Pancreas (tissue), 10 donors: Measurements from ENCODE around the gene ANKRD24. TPM values are rescaled to one million over a fixed set of nuclear protein-coding genes. Genes with fewer than 3 reads are reported as not detected.
"Not testable (repeated sequence)": the region's sequence is repeated elsewhere in the genome, so short reads cannot be mapped to it uniquely, and the experiment has no call there.

Source experiments
- ATAC-seq, 4 donors: fragments of 200-7000 bp; cut with Tn5 transposase; one replicate each; pipeline versions ENCODE4 v1.8.0 to v1.9.1; 2020; ENCODE audit warnings: mild to moderate bottlenecking in 4 of 4, moderate library complexity in 4 of 4
- DNase-seq, 6 donors: peaks; one replicate each; pipeline ENCODE4 v3.0.0-alpha.2; 2020
- FAIRE-seq: peaks from 2 replicates; lab custom pipeline; 2012; peaks lifted over from hg19 to GRCh38; lab: Jason Lieb, UNC
- H3K27ac ChIP-seq, 4 donors: fragments of 200-600 bp; sonication (generic); 1 replicate in 3 of 4; 2 replicates in 1 of 4; pipeline versions ENCODE4 v1.5.0 to v1.8.0; 2020
- H3K27me3 ChIP-seq, 4 donors: fragments of 200-600 bp; one replicate each; pipeline ENCODE4 v1.8.0; 2021
- H3K36me3 ChIP-seq, 3 donors: fragments of 200-600 bp; sonication (generic) in 1 of 3; one replicate each; pipeline versions ENCODE4 v1.5.0 to v1.8.0; 2020 to 2021
- H3K4me1 ChIP-seq, 3 donors: fragments of 200-600 bp; one replicate each; pipeline ENCODE4 v1.8.0; 2021
- H3K4me3 ChIP-seq, 4 donors: fragments of 200-600 bp; sonication (generic) in 2 of 4; one replicate each; pipeline versions ENCODE4 v1.5.0 to v1.8.0; 2020 to 2021
- H3K9me3 ChIP-seq, 4 donors: fragments of 200-600 bp; one replicate each; pipeline ENCODE4 v1.8.0; 2021
- WGBS, 2 donors: extraction: QIAGEN DNeasy Blood & Tissue Kit; methylation state at CpG; one replicate each; pipeline ENCODE4 v1.1.7; 2013; 5-methylcytosine and 5-hydroxymethylcytosine counted together
- intact Hi-C, 3 donors: fragments of 100-400 bp; cut with DNase I; formaldehyde crosslinking; loops; one replicate each; pipeline versions ENCODE4 v1.11.1 to v1.14.2; 2022
- polyA plus RNA-seq, 2 donors: library from polyadenylated mRNA; stranded (reverse); fragments of 200-250 nt; gene quantifications; one replicate each; pipeline ENCODE4 v1.2.3, GENCODE V29; 2013
- total RNA-seq, 6 donors: library from RNA; stranded (reverse); fragmentation: NEBNext Ultra II Directional in 4 of 6; extraction: Animal tissue kit (Norgen Biotek cat#: 25700) in 4 of 6; gene quantifications; one replicate each; pipeline versions ENCODE4 v1.2.1 to v1.2.4, GENCODE V29; 2021 to 2023
- TF ChIP-seq, protein P1 (sequence below), 4 donors: fragments of 200-600 bp; sonication (generic) in 3 of 4; IDR thresholded peaks; one replicate each; pipeline versions ENCODE4 v1.5.0 to v1.8.0; 2021; ENCODE audit warnings: antibody characterized with exemption in 4 of 4
- donor health status: healthy with polysubstance abuse.
- donor health status: DM: no; HTN: no; CAD: no; lungs with moderate emphysema.
- donor health status: DM: no; HTN: no; CAD: no.
- donor health status: control.
- donor health status: control.
- donor health status: Bipolar disorder and iron deficiency.
- donor health status: DM: yes; HTN: yes; CAD: no.
- donor health status: DM: no; HTN: no; CAD: no.
- donor health status: DM: no; HTN: no; CAD: no.
- donor health status: DM: yes; HTN: yes; CAD: no.

ANKRD24 gene
- total and polyA plus RNA-seq, 8 donors: 0.70 to 14.2 (median 1.9) TPM

DNA sequence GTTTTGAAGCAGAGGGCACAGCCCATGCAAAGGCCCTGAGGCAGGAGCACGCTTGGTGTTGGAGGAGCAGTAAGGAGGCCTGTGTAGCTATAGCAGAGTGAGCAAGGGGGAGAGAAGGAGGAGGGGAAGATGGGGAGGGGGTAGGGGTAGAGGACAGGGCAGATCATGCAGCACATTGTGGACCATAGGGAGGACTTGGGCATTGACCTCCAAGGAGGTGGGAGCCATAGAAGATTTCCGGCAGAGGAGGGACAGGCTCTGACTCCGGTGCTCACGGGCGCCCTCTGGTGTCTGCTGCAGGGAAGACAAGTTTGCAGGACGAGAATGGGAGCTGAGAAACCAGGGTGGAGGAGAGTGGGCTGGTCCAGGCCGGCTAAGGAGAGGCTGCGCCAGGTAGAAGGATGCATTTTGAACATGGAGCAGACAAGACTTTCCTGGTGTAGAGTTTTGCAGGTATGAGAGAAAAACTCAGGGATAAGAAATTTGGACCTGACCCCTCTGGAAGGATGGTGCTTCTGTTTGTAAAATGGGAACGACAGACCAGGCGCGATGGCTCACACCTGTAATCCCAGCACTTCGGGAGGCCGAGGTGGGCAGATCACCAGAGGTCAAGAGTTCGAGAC, 42.8 kb upstream of the ANKRD24 start:
- Histone ChIP-seq H3K27ac (no peak overlapping the region), H3K9me3 (no peaks in the 10 kb centered on the region), H3K27me3 (no peaks in the 10 kb centered on the region), H3K4me3 (no peak overlapping the region), H3K4me1 (no peaks in the 10 kb centered on the region), H3K36me3 (no peaks in the 10 kb centered on the region)
- WGBS, 2 donors: 25 to 28% methylated on average over 14 of the region's 14 CpGs
- intact Hi-C loops: no loop called here
- DNase-seq (peak; percentile 61 to 94 (median 82)), FAIRE-seq (no peak), ATAC-seq (peak; percentile 83 to 97 (median 94))
- TF ChIP-seq, protein P1, sequence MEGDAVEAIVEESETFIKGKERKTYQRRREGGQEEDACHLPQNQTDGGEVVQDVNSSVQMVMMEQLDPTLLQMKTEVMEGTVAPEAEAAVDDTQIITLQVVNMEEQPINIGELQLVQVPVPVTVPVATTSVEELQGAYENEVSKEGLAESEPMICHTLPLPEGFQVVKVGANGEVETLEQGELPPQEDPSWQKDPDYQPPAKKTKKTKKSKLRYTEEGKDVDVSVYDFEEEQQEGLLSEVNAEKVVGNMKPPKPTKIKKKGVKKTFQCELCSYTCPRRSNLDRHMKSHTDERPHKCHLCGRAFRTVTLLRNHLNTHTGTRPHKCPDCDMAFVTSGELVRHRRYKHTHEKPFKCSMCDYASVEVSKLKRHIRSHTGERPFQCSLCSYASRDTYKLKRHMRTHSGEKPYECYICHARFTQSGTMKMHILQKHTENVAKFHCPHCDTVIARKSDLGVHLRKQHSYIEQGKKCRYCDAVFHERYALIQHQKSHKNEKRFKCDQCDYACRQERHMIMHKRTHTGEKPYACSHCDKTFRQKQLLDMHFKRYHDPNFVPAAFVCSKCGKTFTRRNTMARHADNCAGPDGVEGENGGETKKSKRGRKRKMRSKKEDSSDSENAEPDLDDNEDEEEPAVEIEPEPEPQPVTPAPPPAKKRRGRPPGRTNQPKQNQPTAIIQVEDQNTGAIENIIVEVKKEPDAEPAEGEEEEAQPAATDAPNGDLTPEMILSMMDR (IDR thresholded peaks at IDR 0.05): peak; percentile 63 to 74 (median 69)

DNA sequence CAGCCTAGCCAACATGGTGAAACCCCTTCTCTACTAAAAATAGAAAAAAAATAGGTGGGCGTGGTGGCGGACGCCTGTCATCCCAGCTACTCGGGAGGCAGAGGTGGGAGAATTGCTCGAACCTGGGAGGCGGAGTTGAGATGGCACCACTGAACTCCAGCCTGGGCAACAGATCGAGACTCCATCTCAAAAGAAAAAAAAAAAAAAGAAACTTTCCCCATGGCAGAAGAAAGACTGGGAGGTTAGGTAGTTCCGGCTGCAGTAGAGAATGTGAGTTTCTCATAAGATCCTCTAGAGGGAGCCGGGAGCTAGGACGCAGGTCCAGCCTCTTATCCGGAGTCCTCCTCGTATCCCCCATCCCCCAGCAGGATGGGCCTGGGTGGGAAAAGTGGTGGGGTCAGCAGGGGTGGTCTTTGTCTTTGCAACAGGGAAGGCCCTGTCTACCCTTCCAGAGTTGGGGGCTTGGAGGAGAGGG, 42.2 kb upstream of the ANKRD24 start:
- peak; percentile 93 to 98 (median 96) for ATAC-seq
- no peaks in the 10 kb centered on the region for H3K36me3 ChIP-seq
- WGBS, 2 donors: 20 to 22% methylated on average over 12 of the region's 12 CpGs
- intact Hi-C loops: no loop called here
- FAIRE-seq: no peak
- no peak overlapping the region for H3K27ac ChIP-seq
- H3K4me3 ChIP-seq: no peak overlapping the region
- no peaks in the 10 kb centered on the region for H3K9me3 ChIP-seq
- TF ChIP-seq, protein P1 (IDR thresholded peaks at IDR 0.05): peak in 3 of 4 donors; percentile 23 to 37 (median 24)
- DNase-seq: peak in 2 of 6 donors; percentile 34 to 61
- no peaks in the 10 kb centered on the region for H3K4me1 ChIP-seq
- H3K27me3 ChIP-seq: no peaks in the 10 kb centered on the region

DNA sequence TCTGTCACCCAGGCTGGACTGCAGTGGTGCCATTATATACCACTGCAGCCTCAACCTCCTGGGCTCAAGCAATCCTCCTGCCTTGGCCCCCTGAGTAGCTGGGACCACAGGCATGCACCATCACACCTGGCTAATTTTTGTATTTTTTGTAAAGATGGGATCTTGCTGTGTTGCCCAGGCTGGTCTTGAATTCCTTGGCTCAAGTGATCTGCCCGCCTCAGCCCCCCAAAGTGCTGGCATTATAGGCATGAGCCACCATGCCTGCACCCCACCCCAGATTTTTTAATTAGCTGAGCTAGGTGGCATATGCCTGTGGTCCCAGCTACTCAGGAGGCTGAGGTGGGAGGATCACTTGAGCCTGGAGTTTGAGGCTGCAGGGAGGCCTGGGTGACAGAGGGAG, 39.6 kb upstream of the ANKRD24 start:
- H3K36me3 ChIP-seq, H3K27ac ChIP-seq, H3K9me3 ChIP-seq, H3K4me3 ChIP-seq, H3K27me3 ChIP-seq, FAIRE-seq, ATAC-seq, DNase-seq, H3K4me1 ChIP-seq, intact Hi-C loops: not testable (repeated sequence)
- 76 to 81% methylated on average over 1 of the region's 1 CpG for WGBS, 2 donors

DNA sequence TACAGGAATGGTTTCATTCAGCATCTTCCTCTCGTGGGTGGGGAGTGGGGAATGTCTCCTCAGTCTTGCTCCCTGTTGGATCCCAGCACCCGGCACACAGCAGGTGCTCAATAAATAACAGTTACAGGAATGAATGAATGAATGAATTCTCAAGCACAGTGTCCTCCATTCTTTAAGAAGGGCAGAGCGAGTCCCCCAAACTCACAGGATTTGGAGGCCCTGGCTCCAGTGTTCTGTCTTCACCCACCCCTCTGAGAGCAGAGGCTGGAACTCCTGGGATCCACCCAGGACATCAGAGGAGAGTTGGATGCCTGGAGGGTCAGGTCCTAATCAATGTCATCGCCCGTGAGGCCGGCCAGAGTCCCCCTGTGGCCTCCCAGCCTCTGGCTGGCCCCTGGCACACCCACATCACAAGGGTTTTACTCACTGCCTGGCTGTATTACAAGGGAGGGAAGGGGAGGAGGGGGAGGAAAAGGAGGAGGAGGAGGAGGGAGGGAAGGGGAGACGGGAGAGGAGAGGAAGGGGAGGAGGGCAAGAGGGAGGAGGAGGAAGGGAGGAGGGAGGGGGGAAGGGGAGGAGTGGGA, 37.7 kb upstream of the ANKRD24 start:
- no peaks in the 10 kb centered on the region for H3K27me3 ChIP-seq
- H3K9me3 ChIP-seq: no peaks in the 10 kb centered on the region
- TF ChIP-seq, protein P1 (IDR thresholded peaks at IDR 0.05): no peak
- no peaks in the 10 kb centered on the region for H3K4me1 ChIP-seq
- ATAC-seq (no peak), DNase-seq (no peak), FAIRE-seq (no peak)
- no peak overlapping the region for H3K4me3 ChIP-seq
- no peak overlapping the region for H3K27ac ChIP-seq
- intact Hi-C loops: no loop called here
- WGBS, 2 donors: 41 to 42% methylated on average over 7 of the region's 7 CpGs
- no peaks in the 10 kb centered on the region for H3K36me3 ChIP-seq

DNA sequence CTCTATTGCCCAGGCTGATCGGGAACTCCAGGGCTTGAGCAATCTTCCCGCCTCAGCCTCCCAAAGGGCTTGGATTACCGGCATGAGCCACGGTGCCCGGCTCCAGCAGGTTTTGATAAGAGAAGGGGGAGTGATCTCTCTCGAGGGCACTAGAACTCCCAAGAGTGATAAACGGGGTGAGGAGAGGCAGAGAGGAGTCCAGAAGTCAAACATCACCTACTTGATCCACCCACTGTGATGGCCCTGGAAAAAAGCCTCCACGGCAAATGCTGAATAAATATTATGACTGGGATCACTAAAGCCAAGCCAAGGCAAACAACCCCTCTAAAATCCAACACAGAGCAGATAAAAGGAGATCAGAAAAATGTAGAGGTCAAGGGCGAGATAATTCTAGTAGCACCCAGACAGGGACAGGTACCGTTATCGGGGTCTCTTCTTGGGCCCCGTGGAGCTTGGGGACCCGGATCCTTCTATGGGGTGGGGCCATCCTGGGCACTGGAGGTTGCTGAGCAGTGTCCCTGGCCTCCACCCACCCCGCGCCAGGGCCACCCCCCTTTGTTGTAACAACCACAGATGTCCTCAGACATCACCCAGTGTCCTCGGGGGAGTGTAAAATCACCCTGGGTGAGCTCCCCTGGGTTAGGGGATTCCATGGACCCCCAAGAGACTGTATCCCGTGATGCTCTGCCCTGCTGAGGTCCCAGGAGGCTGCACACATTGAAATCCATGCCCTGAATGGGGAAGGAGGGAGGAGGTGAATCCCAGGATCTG, 32.8 kb upstream of the ANKRD24 start:
- H3K27me3 ChIP-seq: no peaks in the 10 kb centered on the region
- no peaks in the 10 kb centered on the region for H3K4me1 ChIP-seq
- no peak overlapping the region for H3K27ac ChIP-seq
- intact Hi-C loops: no loop called here
- no peaks in the 10 kb centered on the region for H3K9me3 ChIP-seq
- H3K36me3 ChIP-seq: no peaks in the 10 kb centered on the region
- TF ChIP-seq, protein P1 (IDR thresholded peaks at IDR 0.05): no peak
- FAIRE-seq: no peak
- WGBS, 2 donors: 21 to 22% methylated on average over 17 of the region's 17 CpGs
- ATAC-seq: peak; percentile 10 to 60 (median 46)
- H3K4me3 ChIP-seq: no peak overlapping the region
- DNase-seq: peak in 1 of 6 donors; percentile 37
